ENCODE data around the gene SLC22A2. TPM values are rescaled to one million over a fixed set of nuclear protein-coding genes. Genes with fewer than 3 reads are reported as not detected.
"Not testable (repeated sequence)": the region's sequence is repeated elsewhere in the genome, so short reads cannot be mapped to it uniquely, and the experiment has no call there.

Gene SLC22A2
- total and polyA plus RNA-seq, 9 of the 15 experiments (the other 6 are each of a cell fraction or from before 2014, with no cell fraction given) = not detected

DNA sequence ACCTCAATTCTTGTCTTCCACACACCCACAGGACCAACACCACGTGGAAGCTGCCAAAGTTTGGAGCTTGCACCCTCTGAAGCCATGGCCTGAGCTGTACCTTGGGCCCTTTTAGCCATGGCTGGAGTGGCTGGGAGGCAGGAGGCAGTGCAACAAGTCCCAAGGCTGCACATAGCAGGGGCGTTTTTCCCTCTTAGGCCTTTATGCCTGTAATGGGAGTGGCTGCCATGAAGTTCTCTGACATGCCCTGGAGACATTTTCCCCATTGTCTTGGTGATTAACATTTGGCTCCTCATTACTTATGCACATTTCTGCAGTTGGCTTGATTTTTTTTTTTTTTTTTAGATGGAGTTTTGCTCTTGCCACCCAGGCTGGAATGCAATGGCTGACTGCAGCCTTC is 45.2 kb upstream of the SLC22A2 start:
- no peak for ATAC-seq
- Histone ChIP-seq H3K4me2 (ENCODE audit: insufficient read depth, low read length) (no peak overlapping the region), H3K27ac (ENCODE audit: extremely low read depth, low read depth, low read length) (no peak overlapping the region), H3K79me2 (ENCODE audit: control insufficient read depth, insufficient read depth, low read length) (no peaks in the 10 kb centered on the region), H3K4me1 (replicated peaks in 1 of 2; ENCODE audit: control insufficient read depth in 2 of 2, insufficient read depth in 2 of 2, low read length in 2 of 2) (peaks cover 0 to 4% of the 10 kb centered on the region in 2 experiments; a peak in 2 of 5 replicates), H3K9me3 (replicated peaks; ENCODE audit: control insufficient read depth, insufficient read depth, low read depth, low read length) (0 out of 2 replicates have a peak, but pooled peaks cover 4% of the 10 kb centered on the region), H3K27me3 (ENCODE audit: control insufficient read depth in 2 of 2, insufficient read depth in 2 of 2, low read length in 2 of 2) (no peaks in the 10 kb centered on the region), H3K9ac (ENCODE audit: insufficient read depth in 1 of 2, low read depth in 2 of 2, low read length in 2 of 2) (no peak overlapping the region), H2AFZ (ENCODE audit: low read depth, low read length) (no peak overlapping the region), H3K4me3 (no peak overlapping the region), H3K36me3 (ENCODE audit: control insufficient read depth, insufficient read depth, low read length) (no peaks in the 10 kb centered on the region), H3K9me1 (ENCODE audit: control insufficient read depth, insufficient read depth, low read length) (no peaks in the 10 kb centered on the region), H4K20me1 (replicated peaks; ENCODE audit: control insufficient read depth, insufficient read depth, low read length) (no peaks in the 10 kb centered on the region)
- 0% methylated on average over 2 of the region's 2 CpGs for WGBS (ENCODE audit: insufficient coverage, low coverage, missing lambda C conversion rate)
- in situ Hi-C loops (cut with MboI) (no loop called here), intact Hi-C loops (cut with micrococcal nuclease) (no loop called here)
- ChIA-PET POLR2A (no interaction called here), CTCF (ENCODE audit: low intra/inter-chr PET ratio) (no interaction called here)
- no peak for TF ChIP-seq SMARCE1 (IDR thresholded peaks at IDR 0.05)
- no peak for DNase-seq (ENCODE audit: extremely low read depth in 1 of 4, low spot score in 3 of 4)
- no peak for FAIRE-seq
- BruUV-seq (replicated peaks) = no TSS peak

DNA sequence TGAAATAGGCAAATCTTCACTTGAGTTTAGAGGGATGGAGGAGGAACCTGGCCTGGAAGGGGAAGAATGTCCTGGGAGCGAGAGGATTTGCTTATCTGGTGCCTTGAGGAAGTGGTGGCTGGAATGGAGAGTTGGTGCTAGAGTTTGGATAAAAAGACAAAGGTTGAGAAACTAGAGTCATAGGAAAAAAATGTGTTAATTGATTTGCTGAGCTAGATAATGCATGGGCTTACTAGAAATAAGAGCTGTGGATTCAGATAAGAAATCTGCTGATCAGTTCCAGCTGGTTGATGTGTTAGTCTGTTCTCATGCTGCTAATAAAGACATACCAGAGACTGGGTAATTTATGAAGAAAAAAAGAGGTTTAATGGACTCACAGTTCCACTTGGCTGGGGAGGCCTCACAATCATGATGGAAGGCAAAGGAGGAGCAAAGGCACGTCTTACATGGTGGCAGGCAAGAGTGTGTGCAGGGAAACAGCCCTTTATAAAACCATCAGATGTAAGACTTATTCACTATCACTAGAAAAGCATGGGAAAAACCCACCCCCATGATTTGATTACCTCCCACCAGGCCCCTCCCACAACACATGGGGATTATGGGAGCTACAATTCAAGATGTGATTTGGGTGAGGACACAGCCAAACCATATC is 43.9 kb upstream of the SLC22A2 start:
- BruUV-seq (replicated peaks); H4K20me1 ChIP-seq (replicated peaks; ENCODE audit: control insufficient read depth, insufficient read depth, low read length); H3K4me1 ChIP-seq (replicated peaks in 1 of 2; ENCODE audit: control insufficient read depth in 2 of 2, insufficient read depth in 2 of 2, low read length in 2 of 2); in situ Hi-C loops (cut with MboI); H3K9me3 ChIP-seq (replicated peaks; ENCODE audit: control insufficient read depth, insufficient read depth, low read depth, low read length); H3K27ac ChIP-seq (ENCODE audit: extremely low read depth, low read depth, low read length); H3K36me3 ChIP-seq (ENCODE audit: control insufficient read depth, insufficient read depth, low read length); H2AFZ ChIP-seq (ENCODE audit: low read depth, low read length); H3K9ac ChIP-seq (ENCODE audit: insufficient read depth in 1 of 2, low read depth in 2 of 2, low read length in 2 of 2); FAIRE-seq; H3K4me2 ChIP-seq (ENCODE audit: insufficient read depth, low read length); H3K4me3 ChIP-seq; H3K79me2 ChIP-seq (ENCODE audit: control insufficient read depth, insufficient read depth, low read length); intact Hi-C loops (cut with micrococcal nuclease); H3K27me3 ChIP-seq (ENCODE audit: control insufficient read depth in 2 of 2, insufficient read depth in 2 of 2, low read length in 2 of 2); ATAC-seq; H3K9me1 ChIP-seq (ENCODE audit: control insufficient read depth, insufficient read depth, low read length); CTCF ChIA-PET (ENCODE audit: low intra/inter-chr PET ratio); POLR2A ChIA-PET; DNase-seq (ENCODE audit: extremely low read depth in 1 of 4, low spot score in 3 of 4): not testable (repeated sequence)
- TF ChIP-seq ZNF431 (CRISPR knock-in tag; IDR thresholded peaks at IDR 0.05) = peak; percentile 82; the same call in 1 of the 2 replicates
- 0 out of 2 replicates have a peak, but pooled peaks have one; percentile 49 for TF ChIP-seq ZNF766 (CRISPR knock-in tag; conservative IDR thresholded peaks at IDR 0.05)
- 4% methylated on average over 2 of the region's 2 CpGs for WGBS (ENCODE audit: insufficient coverage, low coverage, missing lambda C conversion rate)

Data from K562 (cell line).